BLaER1 treated with 17β-estradiol and CSF1 and Interleukin-3, amounts not matched to agents 10 nM and 100 nM (cell line): ENCODE data around the gene MED23.
A peak's percentile ranks its signal among the peaks of the same experiment; 100 is the strongest.

Source experiments
- H3K27ac ChIP-seq, 11 experiments: shearing (Covaris generic); formaldehyde crosslinking; 2 replicates each; pipeline ENCODE4 v1.8.1; 2022
- H3K27me3 ChIP-seq, 11 experiments: shearing (Covaris generic); formaldehyde crosslinking; 2 replicates each; pipeline ENCODE4 v1.8.1; 2022
- H3K36me3 ChIP-seq, 11 experiments: shearing (Covaris generic); formaldehyde crosslinking; 2 replicates each; pipeline ENCODE4 v1.8.1; 2022
- H3K4me1 ChIP-seq, 10 experiments: shearing (Covaris generic); formaldehyde crosslinking; 2 replicates each; pipeline ENCODE4 v1.8.1; 2022
- H3K4me2 ChIP-seq, 11 experiments: shearing (Covaris generic); formaldehyde crosslinking; 2 replicates each; pipeline ENCODE4 v1.8.1; 2022
- H3K4me3 ChIP-seq, 10 experiments: shearing (Covaris generic); formaldehyde crosslinking; 2 replicates each; pipeline ENCODE4 v1.8.1; 2022
- H3K9ac ChIP-seq, 11 experiments: shearing (Covaris generic); formaldehyde crosslinking; 2 replicates each; pipeline ENCODE4 v1.8.1; 2022
- H3K9me3 ChIP-seq, 11 experiments: shearing (Covaris generic); formaldehyde crosslinking; replicated peaks in 1 of 11; 2 replicates each; pipeline ENCODE4 v1.8.1; 2022
- H4K20me1 ChIP-seq, 11 experiments: shearing (Covaris generic); formaldehyde crosslinking; 2 replicates each; pipeline ENCODE4 v1.8.1; 2022
- Cebpa-rat ChIP-seq, 11 experiments: shearing (Covaris generic); IDR thresholded peaks; 2 replicates each; pipeline ENCODE4 v1.8.1; 2022

Gene MED23, protein sequence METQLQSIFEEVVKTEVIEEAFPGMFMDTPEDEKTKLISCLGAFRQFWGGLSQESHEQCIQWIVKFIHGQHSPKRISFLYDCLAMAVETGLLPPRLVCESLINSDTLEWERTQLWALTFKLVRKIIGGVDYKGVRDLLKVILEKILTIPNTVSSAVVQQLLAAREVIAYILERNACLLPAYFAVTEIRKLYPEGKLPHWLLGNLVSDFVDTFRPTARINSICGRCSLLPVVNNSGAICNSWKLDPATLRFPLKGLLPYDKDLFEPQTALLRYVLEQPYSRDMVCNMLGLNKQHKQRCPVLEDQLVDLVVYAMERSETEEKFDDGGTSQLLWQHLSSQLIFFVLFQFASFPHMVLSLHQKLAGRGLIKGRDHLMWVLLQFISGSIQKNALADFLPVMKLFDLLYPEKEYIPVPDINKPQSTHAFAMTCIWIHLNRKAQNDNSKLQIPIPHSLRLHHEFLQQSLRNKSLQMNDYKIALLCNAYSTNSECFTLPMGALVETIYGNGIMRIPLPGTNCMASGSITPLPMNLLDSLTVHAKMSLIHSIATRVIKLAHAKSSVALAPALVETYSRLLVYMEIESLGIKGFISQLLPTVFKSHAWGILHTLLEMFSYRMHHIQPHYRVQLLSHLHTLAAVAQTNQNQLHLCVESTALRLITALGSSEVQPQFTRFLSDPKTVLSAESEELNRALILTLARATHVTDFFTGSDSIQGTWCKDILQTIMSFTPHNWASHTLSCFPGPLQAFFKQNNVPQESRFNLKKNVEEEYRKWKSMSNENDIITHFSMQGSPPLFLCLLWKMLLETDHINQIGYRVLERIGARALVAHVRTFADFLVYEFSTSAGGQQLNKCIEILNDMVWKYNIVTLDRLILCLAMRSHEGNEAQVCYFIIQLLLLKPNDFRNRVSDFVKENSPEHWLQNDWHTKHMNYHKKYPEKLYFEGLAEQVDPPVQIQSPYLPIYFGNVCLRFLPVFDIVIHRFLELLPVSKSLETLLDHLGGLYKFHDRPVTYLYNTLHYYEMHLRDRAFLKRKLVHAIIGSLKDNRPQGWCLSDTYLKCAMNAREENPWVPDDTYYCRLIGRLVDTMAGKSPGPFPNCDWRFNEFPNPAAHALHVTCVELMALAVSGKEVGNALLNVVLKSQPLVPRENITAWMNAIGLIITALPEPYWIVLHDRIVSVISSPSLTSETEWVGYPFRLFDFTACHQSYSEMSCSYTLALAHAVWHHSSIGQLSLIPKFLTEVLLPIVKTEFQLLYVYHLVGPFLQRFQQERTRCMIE (N-terminal part only)

DNA sequence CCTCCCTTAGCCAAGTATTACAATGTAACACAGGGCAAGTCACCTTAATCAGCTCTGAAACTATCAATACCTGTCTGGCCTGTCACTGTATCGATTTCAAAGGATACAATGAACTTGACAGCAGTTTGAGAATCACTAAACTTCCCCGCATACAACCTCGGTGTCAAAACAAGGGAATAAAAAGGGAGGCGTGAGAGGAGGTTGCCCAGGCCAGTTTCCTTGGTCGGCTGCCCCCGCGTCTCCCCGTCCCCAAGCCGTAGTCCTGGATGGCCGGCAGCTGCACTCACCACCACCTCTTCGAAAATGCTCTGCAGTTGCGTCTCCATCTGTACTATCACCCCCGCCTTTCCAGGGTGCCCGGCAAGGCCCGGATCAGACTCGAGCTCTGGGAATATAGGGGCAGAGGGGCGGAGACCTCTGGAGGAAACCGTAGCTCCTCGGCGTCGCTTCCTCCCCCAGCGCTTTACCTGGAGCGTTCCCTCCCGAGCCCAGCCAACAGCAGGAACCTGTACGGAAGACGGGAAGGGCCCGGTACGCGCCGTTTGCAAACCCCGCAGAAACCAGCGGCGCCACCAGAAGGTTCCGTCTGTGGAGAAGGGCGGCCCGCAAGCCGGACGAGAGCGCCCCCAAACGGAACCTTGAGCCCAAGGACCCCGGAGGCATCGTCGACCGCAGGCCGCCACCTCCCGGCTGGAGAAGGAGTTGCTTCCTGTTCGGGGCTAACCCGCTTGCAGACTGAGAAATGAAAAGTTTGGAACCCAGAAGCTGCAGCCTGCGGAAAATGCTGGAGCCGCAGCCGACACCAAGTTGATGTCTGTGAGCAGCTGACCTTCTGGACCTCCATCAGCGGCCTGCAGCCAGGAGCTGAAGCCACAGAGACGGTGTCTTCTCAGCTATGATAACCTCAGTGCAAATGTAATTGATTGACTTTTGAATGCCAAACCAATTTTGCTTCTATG lies at the start of gene MED23:
MED23 (minus strand) TSS at position 519 of the 959 bp plus-strand sequence; CDS start at position 326, 193 bp downstream.
- TF ChIP-seq Cebpa-rat (IDR thresholded peaks at IDR 0.05): no peak
- peaks cover 24 to 39% (median 32%) of the 10 kb centered on the region in 11 experiments for H3K36me3 ChIP-seq
- H3K4me3 ChIP-seq: peak within 1 kb of the TSS; percentile 77 to 97 (median 90)
- H3K4me2 ChIP-seq: peak within 1 kb of the TSS; percentile 79 to 94 (median 84)
- peaks cover 12 to 22% (median 19%) of the 10 kb centered on the region in 10 experiments; a peak in 19 of 20 replicates for H3K4me1 ChIP-seq
- H3K27ac ChIP-seq: peak within 1 kb of the TSS; percentile 68 to 82 (median 77); a peak in 21 of 22 replicates
- H3K27me3 ChIP-seq: no peaks in the 10 kb centered on the region
- H4K20me1 ChIP-seq: peaks cover 0 to 3% (median 0%) of the 10 kb centered on the region in 11 experiments; a peak in 1 of 22 replicates
- H3K9me3 ChIP-seq: no peaks in the 10 kb centered on the region
- peak within 1 kb of the TSS; percentile 81 to 89 (median 85) for H3K9ac ChIP-seq

DNA sequence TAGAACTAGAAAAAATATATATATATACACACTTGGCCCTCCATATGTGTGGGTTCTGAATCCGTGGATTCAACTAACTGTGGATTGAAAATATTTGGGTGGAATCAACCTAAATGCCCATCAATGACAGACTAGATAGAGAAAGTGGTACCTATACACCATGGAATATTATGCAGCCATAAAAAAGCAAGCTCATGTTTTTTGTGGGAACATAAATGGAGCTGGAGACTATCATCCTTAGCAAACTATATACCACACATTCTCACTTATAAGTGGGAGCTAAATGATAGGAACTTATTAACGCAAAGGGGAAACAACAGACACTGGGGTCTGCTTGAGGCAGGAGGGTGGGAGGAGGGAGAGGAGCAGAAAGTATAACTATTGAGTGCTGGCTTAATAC lies 45.1 kb upstream of the MED23 start:
- no peaks in the 10 kb centered on the region for H3K36me3 ChIP-seq
- peaks cover 0 to 4% (median 0%) of the 10 kb centered on the region in 11 experiments; a peak in 3 of 22 replicates for H3K9me3 ChIP-seq
- no peaks in the 10 kb centered on the region for H3K4me1 ChIP-seq
- H3K9ac ChIP-seq: no peak overlapping the region
- H3K27me3 ChIP-seq: no peaks in the 10 kb centered on the region
- no peaks in the 10 kb centered on the region for H4K20me1 ChIP-seq
- no peak overlapping the region for H3K4me3 ChIP-seq
- no peak overlapping the region for H3K4me2 ChIP-seq
- H3K27ac ChIP-seq: no peak overlapping the region
- no peak for TF ChIP-seq Cebpa-rat (IDR thresholded peaks at IDR 0.05)

DNA sequence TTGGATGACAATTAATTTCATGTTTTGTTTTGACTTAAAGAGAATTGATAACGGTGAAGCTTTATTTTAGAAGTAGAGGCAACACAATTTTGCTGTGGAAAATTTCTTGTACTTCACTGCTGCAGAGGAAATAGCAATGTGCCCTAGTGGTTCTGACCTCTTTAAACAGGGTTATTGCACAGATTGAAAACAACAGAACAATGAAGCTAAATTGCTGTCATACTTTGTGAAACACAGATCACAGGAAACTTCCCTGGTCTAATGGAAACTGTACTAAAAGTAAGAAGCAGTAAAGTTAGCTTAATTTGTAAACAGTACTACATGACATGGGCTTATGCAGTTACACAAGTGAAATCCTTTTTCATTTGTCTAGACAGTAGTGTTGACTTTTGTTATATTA lies 41.8 kb upstream of the MED23 start:
- Histone ChIP-seq H3K27ac (no peak overlapping the region), H3K4me2 (no peak overlapping the region), H3K9me3 (peaks cover 0 to 4% (median 0%) of the 10 kb centered on the region in 11 experiments; a peak in 3 of 22 replicates), H3K4me3 (no peak overlapping the region), H3K36me3 (no peaks in the 10 kb centered on the region), H3K27me3 (no peaks in the 10 kb centered on the region), H4K20me1 (no peaks in the 10 kb centered on the region), H3K9ac (no peak overlapping the region), H3K4me1 (no peaks in the 10 kb centered on the region)
- no peak for TF ChIP-seq Cebpa-rat (IDR thresholded peaks at IDR 0.05)

DNA sequence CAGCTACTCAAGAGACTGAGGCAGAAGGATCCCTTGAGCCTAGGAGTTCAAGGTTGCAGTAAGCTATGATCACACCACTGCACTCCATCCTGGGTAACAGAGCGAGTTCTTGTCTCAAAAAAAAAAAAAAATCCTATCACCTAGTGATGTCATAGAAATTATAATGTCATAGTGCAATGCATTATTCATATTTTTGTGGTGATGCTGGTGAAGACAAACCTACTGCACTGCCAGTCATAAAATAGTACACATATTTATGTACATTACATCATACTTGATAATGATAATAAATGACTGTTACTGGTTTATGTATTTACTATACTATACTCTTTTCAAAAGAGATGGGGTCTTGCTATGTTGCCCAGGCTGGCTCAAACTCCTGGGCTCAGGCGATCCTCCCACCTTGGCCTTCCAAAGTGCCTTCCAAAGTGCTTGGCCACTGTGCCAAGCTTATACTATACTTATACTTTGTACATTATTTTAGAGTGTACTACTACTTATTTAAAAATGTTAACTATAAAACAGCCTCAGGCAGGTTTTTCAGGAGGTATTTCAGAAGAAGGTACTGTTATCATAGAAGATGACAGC lies 35.6 kb upstream of the MED23 start:
- H3K4me3 ChIP-seq: no peak overlapping the region
- H3K36me3 ChIP-seq: no peaks in the 10 kb centered on the region
- no peak overlapping the region for H3K9ac ChIP-seq
- H3K4me1 ChIP-seq: peaks cover 0 to 8% (median 0%) of the 10 kb centered on the region in 10 experiments; a peak in 3 of 20 replicates
- no peaks in the 10 kb centered on the region for H4K20me1 ChIP-seq
- no peak overlapping the region for H3K27ac ChIP-seq
- H3K27me3 ChIP-seq: no peaks in the 10 kb centered on the region
- TF ChIP-seq Cebpa-rat (IDR thresholded peaks at IDR 0.05): no peak
- H3K9me3 ChIP-seq: no peaks in the 10 kb centered on the region
- H3K4me2 ChIP-seq: no peak overlapping the region

DNA sequence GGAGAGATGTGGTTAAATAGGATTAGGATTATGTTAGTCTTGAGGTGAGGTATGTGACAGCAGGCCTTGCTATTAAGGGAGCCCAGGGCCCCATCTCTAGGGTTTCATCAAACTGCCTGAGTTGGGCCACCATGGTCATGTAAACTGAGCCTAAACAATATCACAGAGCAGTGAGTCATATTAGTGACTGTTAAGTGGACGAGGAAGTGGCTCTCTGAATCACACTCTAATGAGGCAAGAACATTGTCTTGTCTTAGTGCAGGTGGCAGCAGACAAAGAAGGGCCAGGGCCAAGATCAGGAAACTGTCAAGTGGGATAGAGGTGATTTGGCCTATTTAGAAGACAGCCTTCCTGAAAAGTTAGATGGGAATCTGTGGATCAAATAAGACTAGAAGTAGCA lies 32.2 kb upstream of the MED23 start:
- Histone ChIP-seq H3K36me3 (no peaks in the 10 kb centered on the region), H3K4me1 (peaks cover 0 to 8% (median 0%) of the 10 kb centered on the region in 10 experiments; a peak in 3 of 20 replicates), H3K9ac (no peak overlapping the region), H3K4me2 (peak overlapping the region in 1 of 11 experiments; percentile 21; a peak in 1 of 22 replicates), H3K27ac (no peak overlapping the region), H3K9me3 (no peaks in the 10 kb centered on the region), H3K27me3 (no peaks in the 10 kb centered on the region), H3K4me3 (no peak overlapping the region), H4K20me1 (no peaks in the 10 kb centered on the region)
- no peak for TF ChIP-seq Cebpa-rat (IDR thresholded peaks at IDR 0.05)

DNA sequence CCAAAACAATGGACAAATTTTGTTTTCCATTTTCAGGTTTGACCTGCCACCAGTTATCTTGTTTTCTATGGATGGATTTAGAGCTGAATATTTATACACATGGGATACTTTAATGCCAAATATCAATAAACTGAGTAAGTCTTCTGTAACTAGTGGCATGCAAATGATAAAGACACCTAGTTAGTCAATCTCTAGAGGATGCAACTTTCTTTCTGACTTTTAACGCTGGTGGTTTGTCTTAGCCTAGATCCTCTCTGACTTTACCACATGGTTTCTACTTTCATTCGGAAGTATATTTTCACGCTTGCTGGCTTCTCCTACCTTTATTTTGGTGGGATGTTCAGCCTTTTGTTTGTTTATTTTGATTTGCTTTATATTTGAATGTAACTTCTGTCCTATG lies 30.2 kb upstream of the MED23 start:
- Histone ChIP-seq H3K4me3 (no peak overlapping the region), H3K4me1 (peaks cover 0 to 8% (median 0%) of the 10 kb centered on the region in 10 experiments; a peak in 3 of 20 replicates), H4K20me1 (no peaks in the 10 kb centered on the region), H3K4me2 (no peak overlapping the region), H3K27ac (no peak overlapping the region), H3K9me3 (no peaks in the 10 kb centered on the region), H3K9ac (no peak overlapping the region), H3K36me3 (no peaks in the 10 kb centered on the region), H3K27me3 (no peaks in the 10 kb centered on the region)
- no peak for TF ChIP-seq Cebpa-rat (IDR thresholded peaks at IDR 0.05)

DNA sequence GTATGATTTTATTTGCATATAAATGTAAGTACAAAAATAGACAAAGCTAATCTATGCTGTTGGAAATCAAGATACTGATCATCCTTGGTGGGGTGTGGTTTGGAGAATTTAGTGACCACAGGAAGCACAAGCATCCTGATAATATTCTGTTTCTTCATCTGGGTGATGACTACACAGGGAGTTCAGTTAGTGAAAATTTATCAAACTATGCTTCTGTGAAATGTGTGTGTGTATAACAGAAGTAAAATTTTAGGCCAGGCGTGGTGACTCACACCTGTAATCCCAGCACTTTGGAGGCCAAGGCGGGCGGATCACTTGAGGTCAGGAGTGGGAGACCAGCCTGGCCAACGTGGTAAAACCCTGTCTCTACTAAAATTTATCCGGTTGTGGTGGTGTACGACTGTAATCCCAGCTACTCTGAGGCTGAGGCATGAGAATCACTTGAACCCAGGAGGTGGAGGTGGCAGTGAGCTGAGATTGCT lies 29.6 kb upstream of the MED23 start:
- Histone ChIP-seq H3K27ac (no peak overlapping the region), H3K9me3 (no peaks in the 10 kb centered on the region), H3K4me3 (no peak overlapping the region), H3K27me3 (no peaks in the 10 kb centered on the region), H4K20me1 (no peaks in the 10 kb centered on the region), H3K4me2 (no peak overlapping the region), H3K4me1 (peaks cover 0 to 8% (median 0%) of the 10 kb centered on the region in 10 experiments; a peak in 3 of 20 replicates), H3K36me3 (no peaks in the 10 kb centered on the region), H3K9ac (no peak overlapping the region)
- no peak for TF ChIP-seq Cebpa-rat (IDR thresholded peaks at IDR 0.05)
